Measurements from ENCODE around the gene ADGRV1.
"Not testable (repeated sequence)": the region's sequence is repeated elsewhere in the genome, so short reads cannot be mapped to it uniquely, and the experiment has no call there.

Gene ADGRV1

DNA sequence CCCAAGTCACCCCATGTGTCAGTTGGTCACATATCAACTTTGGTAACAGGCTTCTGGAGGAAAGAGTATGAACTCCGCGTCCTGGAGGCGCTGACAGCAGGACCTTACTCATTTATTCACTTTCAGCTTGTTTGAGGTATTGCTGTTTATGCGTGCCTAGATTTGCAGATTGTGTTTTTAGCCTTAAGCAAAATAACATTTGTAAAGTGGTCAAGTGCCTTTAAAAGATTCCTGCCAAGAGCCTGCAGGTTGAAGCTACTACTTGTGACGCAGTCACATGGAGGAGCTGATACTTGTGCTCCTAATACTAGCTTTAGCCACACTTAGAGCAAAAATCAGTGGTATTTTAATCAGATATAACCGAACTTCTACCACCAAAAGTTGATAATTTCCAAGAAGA lies 351.3 kb downstream of the ADGRV1 start:
- DNase-seq (ENCODE audit: low read depth), result no peak

- no peak for DNase-seq (ENCODE audit: low read depth)
Measured at GRCh38 chr5:90911169-90911568, 352.6 kb downstream of the ADGRV1 start.

- no peak for DNase-seq (ENCODE audit: low read depth)
Measured at GRCh38 chr5:90912476-90912875, 353.9 kb downstream of the ADGRV1 start.

GRCh38 chr5:90915393-90915792 lies 356.8 kb downstream of the ADGRV1 start:
- no peak for DNase-seq (ENCODE audit: low read depth)

DNA sequence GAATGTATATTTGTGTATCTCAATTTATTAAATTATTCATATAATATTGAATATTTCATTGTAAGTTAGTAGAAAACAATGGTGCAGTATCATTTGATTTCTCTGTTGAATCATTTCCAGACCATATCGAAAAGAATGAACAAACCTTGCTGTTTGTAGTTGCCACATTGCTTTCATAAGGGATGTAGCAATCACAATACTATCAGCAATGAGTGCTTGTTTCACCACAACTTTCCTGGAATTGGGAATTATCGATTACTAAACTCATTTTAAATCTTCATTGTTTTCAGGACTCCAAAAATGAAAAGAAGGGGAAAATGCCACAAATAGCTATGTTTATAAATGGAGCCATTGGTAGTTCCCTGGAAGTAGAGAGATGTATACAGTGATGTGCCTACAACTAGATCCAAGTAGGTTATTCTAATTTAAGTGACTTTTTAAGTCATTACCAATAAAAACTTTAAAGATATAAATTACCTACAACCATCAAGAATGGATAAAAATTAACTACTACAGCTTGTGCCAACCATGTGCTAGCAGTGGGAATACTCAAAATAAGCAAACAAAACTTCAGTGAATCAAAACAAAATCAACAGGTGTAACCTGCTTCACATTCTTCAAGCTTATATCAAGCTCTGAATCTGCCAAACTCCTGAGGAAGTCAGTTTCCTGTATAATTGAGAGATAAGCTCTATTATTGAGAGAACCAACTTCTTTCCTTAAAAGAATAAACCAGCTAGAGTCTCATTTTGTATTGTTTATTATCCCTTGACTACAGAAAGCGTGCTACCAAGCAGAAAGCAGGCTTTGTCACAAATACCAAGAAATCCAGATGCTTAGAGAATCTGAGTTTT lies 358.6 kb downstream of the ADGRV1 start:
- DNase-seq (ENCODE audit: low read depth), result no peak

- DNase-seq (ENCODE audit: low read depth), result no peak
Measured at GRCh38 chr5:90917928-90918668, 359.5 kb downstream of the ADGRV1 start.

DNA sequence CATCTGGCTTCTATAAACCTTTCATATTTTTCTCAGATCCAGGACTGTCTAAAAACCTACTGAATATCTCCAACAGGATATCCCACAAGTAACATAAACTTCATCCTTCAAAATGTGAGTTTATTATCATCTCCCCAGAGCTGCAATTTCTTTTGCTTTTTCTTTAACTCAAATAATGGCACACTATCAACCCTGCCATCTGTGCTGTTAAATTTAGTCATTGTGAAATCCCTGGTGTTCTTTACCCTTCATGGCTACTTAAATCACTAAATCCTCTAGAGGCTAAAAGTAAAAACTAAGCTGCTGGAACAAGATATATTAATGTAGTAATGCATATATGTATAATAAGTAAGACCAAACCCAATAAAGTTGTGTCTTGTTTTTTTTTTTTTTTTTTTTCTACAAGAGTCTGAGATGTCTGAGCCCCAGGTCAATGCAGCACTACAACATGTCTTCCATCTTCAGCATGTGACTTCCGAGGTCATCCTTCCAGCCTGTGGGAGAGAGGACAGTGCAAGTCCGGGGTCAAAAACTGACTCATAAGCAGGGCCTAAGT lies 362.9 kb downstream of the ADGRV1 start:
- DNase-seq (ENCODE audit: low read depth), result no peak

DNA sequence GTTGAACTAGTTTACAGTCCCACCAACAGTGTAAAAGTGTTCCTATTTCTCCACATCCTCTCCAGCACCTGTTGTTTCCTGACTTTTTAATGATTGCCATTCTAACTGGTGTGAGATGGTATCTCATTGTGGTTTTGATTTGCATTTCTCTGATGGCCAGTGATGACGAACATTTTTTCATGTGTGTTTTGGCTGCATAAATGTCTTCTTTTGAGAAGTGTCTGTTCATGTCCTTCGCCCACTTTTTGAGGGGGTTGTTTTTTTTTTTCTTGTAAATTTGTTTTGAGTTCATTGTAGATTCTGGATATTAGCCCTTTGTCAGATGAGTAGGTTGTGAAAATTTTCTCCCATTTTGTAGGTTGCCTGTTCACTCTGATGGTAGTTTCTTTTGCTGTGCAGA lies 365.6 kb downstream of the ADGRV1 start:
- DNase-seq (ENCODE audit: low read depth), result not testable (repeated sequence)

DNA sequence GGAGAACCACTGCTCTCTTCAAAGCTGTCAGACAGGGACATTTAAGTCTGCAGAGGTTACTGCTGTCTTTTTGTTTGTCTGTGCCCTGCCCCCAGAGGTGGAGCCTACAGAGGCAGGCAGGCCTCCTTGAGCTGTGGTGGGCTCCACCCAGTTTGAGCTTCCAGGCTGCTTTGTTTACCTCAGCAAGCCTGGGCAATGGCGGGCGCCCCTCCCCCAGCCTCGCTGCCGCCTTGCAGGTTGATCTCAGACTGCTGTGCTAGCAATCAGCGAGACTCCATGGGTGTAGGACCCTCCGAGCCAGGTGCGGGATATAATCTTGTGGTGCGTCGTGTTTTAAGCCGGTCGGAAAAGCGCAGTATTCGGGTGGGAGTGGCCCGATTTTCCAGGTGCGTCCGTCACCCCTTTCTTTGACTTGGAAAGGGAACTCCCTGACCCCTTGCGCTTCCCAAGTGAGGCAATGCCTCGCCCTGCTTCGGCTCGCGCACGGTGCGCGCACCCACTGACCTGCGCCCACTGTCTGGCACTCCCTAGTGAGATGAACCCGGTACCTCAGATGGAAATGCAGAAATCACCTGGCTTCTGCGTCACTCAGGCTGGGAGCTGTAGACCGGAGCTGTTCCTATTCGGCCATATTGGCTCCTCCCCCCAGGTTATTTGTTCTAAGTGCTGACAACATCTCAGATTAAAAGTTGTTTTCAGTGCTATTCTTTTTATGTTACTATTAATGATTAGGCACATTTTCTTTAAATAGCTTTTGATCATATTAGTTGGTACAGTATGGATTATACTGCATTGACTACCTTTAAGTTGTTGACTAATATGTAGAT lies 370.6 kb downstream of the ADGRV1 start:
- not testable (repeated sequence) for DNase-seq (ENCODE audit: low read depth)

DNA sequence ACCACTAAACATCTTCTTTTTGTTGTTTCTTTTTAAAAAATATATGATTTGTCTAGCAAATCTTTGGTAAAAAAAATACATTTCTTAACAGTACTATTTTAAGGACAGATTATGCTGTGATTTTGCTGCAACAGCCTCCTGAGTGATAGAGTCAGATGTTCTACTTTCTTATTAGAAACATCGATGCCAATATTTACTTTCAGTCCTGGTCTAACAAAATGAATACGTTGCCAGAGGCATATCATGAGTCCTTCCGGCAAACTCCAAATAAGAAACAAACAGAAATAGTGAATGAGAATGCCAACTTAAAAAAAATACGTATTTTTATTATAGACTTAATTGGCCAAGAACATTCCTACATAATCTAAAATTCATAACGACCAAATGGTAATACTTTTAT lies 371.5 kb downstream of the ADGRV1 start:
- DNase-seq (ENCODE audit: low read depth), result no peak

DNA sequence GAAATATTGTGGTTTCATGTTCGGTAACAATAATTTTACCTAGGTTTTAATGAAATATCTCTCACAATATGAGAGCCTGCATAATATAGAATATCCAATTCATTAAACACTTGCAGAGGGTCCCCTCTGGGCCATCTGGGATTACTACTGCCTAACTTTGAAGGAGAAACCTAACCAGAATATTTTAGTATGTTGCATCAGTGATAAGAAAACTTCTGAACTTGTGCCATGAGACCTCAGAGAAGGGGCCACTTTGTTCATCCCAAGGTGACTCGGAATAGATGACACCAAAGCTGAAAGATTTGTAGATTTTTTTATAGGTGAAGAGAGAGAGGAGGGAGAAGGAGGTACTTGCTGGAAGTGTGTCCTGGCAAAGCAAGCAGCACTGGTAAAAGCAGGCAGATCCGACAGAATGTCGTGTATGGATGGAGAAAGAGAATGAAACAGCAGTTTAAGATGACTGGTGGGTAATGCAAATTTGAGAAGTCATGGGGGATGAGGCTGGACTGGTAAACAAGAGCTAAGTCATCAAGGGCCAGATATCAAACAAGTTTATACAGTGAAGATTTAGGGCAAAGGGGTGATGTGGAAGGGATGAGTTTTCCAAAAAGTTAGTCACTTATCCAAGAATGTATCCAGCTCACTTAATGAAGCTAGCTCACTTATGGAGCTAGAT lies 372.3 kb downstream of the ADGRV1 start:
- no peak for DNase-seq (ENCODE audit: low read depth)

DNA sequence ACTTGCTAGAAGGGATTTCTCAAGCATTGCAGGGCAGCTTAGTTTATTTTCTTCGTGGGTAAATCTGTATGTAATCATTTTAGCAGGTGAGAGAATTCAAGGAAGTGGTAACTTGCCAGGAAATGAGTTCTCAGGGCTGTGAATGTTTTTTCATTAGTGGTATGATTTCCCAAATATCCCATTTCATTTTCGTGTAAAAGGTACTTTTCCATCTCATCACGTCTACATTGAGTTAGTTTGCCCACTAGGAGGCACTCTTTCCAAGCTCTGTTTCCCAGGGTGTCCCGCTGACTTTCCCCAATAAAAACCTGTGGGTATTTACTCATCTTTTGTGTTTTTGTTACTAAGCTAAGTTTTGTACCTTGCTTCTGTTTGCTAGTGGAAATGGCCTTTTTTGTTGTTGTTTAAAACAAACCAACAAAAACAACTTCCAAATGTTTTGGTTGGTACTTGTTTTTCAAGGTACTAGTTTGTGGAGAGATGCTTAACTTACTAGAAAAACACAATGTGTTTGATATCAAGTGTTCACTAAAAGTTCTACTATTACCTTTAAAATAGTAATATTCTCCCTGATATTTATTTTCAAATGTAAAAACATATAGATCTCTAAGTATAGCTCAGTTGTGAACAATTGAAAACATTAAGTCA lies 373.6 kb downstream of the ADGRV1 start:
- DNase-seq (ENCODE audit: low read depth), result no peak

DNA sequence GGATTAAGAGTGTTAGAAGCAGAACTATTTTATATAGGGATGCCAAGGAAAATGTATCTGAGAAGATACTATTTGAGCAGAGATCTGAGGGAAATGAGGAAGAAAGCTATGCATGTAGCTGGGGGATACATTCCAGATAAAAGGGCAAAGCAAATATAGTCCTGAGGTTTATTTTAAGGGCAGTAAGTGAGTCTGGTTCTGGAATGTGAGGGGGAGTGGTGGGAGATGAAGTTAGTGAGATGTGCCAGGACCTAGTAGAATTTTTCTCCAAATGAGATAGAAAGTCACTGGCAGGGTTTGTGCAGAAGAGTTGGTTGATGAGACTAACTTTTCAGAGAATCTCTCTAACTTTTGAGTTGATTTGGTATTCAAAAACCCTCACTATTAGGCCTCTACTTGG lies 374.7 kb downstream of the ADGRV1 start:
- no peak for DNase-seq (ENCODE audit: low read depth)

- no peak for DNase-seq (ENCODE audit: low read depth)
Measured at GRCh38 chr5:90934091-90934719, 375.6 kb downstream of the ADGRV1 start.

DNA sequence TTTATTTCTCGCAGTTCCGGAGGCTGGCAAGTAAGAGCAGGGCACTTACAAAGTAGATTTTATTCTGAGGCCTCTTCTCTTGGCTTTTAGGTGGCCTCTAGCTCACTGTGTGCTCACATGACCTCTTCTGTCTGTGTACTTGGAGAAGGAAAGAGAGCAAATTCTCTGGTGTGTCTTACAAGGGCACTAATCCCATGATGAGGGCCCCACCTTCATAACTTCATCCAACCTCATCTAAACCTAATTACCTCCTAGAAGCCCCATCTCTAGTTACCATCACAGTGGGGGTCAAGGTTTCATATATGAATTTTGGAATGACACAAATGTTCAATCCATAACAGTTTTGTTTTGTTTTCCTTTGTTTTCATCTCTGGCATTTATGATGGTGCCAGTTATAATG lies 376.1 kb downstream of the ADGRV1 start:
- no peak for DNase-seq (ENCODE audit: low read depth)

- no peak for DNase-seq (ENCODE audit: low read depth)
Measured at GRCh38 chr5:90939211-90939610, 380.6 kb downstream of the ADGRV1 start.

- no peak for DNase-seq (ENCODE audit: low read depth)
Measured at GRCh38 chr5:90940227-90940995, 381.8 kb downstream of the ADGRV1 start.

DNA sequence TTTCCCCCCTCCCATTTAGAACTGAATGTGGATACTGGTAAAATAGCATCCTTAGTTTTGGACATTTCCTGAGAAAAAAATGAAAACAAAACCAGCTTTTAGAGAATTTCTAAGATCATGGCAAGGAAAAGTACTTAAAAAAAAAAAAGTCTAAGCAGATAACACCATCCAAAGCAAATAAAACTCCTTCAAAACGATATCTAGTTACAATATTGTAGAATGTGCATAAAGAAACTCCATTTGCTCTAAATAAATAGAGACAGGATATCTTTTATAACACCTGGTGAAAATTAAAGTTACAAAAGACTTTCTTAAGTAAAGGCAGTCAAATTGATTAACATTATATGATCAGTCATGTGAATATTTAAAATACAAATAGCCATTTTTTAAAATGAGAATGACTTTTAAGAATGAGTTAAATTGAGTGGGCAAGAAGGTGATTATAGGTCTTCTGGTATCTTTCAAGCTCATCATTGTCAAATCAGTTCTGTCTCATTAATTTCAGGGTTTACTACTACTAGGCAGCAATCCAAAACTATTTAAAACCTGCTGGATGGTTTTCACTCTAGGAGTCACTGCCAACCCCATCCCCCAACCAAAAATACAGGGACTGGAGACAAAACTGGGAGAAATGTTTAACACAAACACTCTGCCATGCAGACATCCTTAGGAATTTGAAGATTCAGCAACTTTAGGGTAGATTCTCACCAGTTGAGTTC lies 382.6 kb downstream of the ADGRV1 start:
- DNase-seq (ENCODE audit: low read depth), result no peak

- no peak for DNase-seq (ENCODE audit: low read depth)
Measured at GRCh38 chr5:90944116-90944515, 385.5 kb downstream of the ADGRV1 start.

Measured in stimulated activated CD8-positive, alpha-beta memory T cell treated with anti-CD3 and anti-CD28 coated beads, Interleukin-7, amount 100 ng/mL, for 24 hours (primary cell).